Measurements from ENCODE around the gene CTNNBIP1. TPM values are rescaled to one million over a fixed set of nuclear protein-coding genes. Genes with fewer than 3 reads are reported as not detected.

The CTNNBIP1 gene
- total RNA-seq, 1 donor from 2014 or later = 6.7 TPM

DNA sequence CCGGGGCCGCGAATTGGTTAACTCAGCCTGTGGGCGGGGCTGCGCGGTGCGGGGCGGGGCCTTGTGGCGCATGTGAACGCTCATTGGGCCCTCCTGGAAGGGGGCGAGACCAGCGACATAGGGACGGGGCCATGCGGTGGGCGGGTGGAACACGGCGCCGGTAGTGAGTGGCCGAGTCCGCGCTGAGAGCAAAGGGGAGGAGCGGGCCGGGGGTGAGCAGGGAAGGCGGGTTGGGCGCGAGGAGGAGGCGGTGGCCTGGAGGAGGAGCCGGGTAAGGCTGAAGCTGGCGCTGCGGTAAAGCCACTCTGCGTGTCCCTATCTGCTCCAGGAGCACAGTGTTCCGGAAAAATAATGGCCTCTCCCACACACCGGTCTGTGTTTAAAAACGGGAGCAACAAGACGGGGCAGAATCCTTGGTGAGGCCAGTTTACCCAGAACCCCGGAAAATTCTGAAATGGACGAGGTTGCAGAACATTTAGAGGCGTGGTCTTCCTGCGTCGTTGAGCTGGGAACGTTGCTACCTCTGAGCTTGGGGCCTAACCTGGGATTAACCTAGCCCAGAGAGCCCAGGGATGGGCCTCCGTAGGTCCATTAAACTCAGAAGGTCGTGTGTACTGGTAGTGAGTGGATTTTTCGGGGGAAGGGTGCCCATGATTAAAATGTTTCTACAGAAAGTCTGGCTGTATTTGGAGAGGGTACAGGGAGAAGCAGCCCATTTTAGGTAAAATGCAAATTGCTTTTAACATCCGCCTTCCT lies 532 bp upstream of the CTNNBIP1 start:
- peaks cover 22% of the 10 kb centered on the region for H3K4me1 Mint-ChIP-seq
- ChIA-PET POLR2A (interaction anchor here (0.5 to 1.2 kb wide), 12 partner anchors 17 to 1998 kb away, joined by 3 to 11 read pairs (median 5); partner anchors contain the start of genes KIF1B, LZIC, NMNAT1 and UBE4B), CTCF (interaction anchor here (1.0 kb wide), 1 partner anchor 32 kb away, joined by 4 read pairs; no protein-coding TSS in a partner anchor)
- intact Hi-C loops (cut with micrococcal nuclease) = loop anchor here (1.0 to 5.0 kb wide), 7 partner anchors 33 to 1897 kb away; partner anchors contain the start of genes CLCN6, KIF1B, LZIC and MTHFR
- DNase-seq = no peak
- peak overlapping the region; percentile 97 for H3K4me3 Mint-ChIP-seq
- TF ChIP-seq, protein P1, sequence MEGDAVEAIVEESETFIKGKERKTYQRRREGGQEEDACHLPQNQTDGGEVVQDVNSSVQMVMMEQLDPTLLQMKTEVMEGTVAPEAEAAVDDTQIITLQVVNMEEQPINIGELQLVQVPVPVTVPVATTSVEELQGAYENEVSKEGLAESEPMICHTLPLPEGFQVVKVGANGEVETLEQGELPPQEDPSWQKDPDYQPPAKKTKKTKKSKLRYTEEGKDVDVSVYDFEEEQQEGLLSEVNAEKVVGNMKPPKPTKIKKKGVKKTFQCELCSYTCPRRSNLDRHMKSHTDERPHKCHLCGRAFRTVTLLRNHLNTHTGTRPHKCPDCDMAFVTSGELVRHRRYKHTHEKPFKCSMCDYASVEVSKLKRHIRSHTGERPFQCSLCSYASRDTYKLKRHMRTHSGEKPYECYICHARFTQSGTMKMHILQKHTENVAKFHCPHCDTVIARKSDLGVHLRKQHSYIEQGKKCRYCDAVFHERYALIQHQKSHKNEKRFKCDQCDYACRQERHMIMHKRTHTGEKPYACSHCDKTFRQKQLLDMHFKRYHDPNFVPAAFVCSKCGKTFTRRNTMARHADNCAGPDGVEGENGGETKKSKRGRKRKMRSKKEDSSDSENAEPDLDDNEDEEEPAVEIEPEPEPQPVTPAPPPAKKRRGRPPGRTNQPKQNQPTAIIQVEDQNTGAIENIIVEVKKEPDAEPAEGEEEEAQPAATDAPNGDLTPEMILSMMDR (IDR thresholded peaks at IDR 0.05) = no peak
- no peaks in the 10 kb centered on the region for H3K27me3 Mint-ChIP-seq
- peaks cover 7% of the 10 kb centered on the region for H3K36me3 Mint-ChIP-seq (ENCODE audit: low read depth)
- no peaks in the 10 kb centered on the region for H3K9me3 Mint-ChIP-seq
- peak overlapping the region; percentile 99 for H3K27ac Mint-ChIP-seq
- ATAC-seq (ENCODE audit: low read depth) = peak; percentile 90

DNA sequence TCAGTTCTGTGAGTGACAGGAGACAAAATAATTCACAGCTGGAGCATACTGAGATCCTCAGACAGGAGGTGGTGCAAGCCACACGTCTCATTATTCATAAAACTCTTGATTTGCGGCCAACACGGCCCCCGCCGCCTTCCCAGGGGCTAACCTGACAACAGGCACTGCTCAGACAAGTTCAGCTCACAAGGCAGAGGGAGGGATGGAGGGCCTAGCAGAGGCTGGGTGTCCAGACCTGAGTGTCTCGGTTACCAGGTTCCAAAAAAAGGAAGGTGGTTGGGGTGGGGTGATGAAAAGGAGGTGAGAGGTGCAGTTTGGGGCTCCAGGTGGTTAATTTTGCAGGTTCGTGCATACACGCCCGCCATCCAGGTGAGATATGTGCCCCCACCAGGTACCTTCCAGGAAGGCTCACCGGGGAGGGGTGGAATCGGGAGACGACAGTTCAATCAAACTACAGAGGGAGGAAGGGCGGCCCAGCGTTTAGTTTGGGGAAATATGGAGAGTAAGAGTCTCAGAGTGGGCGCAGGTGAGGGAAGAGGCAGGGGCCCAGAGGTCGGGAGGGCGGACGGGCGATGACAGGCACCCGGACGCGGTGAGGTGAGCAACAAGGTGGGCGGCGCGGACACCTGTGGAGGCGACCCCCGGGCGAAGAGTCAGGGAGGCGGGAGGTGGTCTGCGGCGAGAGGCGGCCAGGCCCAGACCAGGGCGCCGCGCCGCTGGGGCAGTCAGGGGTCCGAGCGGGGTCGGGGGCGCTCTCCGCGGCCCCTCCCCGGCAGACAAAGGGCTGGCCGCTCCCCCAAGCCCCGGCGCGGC lies 629 bp downstream of the CTNNBIP1 start:
- no peak for ATAC-seq (ENCODE audit: low read depth)
- ChIA-PET POLR2A (no interaction called here), CTCF (no interaction called here)
- H3K27me3 Mint-ChIP-seq = no peaks in the 10 kb centered on the region
- peaks cover 7% of the 10 kb centered on the region for H3K36me3 Mint-ChIP-seq (ENCODE audit: low read depth)
- H3K4me3 Mint-ChIP-seq = peak overlapping the region; percentile 93
- TF ChIP-seq, protein P1 (IDR thresholded peaks at IDR 0.05) = no peak
- intact Hi-C loops (cut with micrococcal nuclease) = loop anchor here (1.0 to 5.0 kb wide), 7 partner anchors 34 to 1898 kb away; partner anchors contain the start of genes CLCN6, KIF1B, LZIC and MTHFR
- peaks cover 22% of the 10 kb centered on the region for H3K4me1 Mint-ChIP-seq
- H3K9me3 Mint-ChIP-seq = no peaks in the 10 kb centered on the region
- peak overlapping the region; percentile 73 for H3K27ac Mint-ChIP-seq
- DNase-seq = peak; percentile 35

DNA sequence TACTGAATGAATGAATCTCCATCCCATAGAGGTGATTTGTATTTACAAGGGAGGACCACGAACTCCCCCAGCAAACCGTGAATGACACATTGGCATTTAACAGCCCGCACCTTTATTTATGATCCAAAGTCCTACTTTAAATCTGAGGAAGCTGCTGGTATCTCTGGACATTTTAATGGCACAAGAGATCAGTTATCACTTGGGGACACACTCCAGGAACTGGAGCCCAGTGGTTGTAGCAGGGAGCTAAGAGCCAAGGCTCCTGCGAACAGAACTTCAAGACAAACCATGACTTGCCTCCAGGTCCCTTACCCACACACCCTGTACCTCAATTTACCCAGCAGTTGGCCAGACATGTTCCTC lies 1.2 kb downstream of the CTNNBIP1 start:
- ChIA-PET POLR2A (no interaction called here), CTCF (no interaction called here)
- peak overlapping the region; percentile 93 for H3K4me3 Mint-ChIP-seq
- peaks cover 7% of the 10 kb centered on the region for H3K36me3 Mint-ChIP-seq (ENCODE audit: low read depth)
- H3K27ac Mint-ChIP-seq = peak overlapping the region; percentile 73
- TF ChIP-seq, protein P1 (IDR thresholded peaks at IDR 0.05) = no peak
- peaks cover 22% of the 10 kb centered on the region for H3K4me1 Mint-ChIP-seq
- intact Hi-C loops (cut with micrococcal nuclease) = no loop called here
- DNase-seq (no peak), ATAC-seq (ENCODE audit: low read depth) (no peak)
- H3K9me3 Mint-ChIP-seq = no peaks in the 10 kb centered on the region
- H3K27me3 Mint-ChIP-seq = no peaks in the 10 kb centered on the region

DNA sequence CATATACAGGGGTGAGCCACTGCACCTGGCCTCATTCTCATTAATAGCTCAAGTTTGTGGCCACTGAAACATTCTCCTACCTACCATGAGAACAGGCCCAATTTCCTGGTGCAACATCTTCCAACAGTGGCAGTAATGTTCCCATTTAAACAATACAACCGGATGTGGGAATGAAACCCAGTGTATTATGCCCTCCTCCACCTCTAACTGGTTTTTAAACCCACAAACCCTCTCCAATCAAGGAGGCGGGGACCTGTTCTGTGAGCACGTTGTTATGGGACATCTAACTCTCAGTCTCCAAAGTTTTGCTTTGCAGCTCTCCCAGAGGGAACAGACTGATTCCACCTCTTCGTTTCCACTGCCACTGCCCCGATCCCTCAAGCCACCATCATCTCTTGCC lies 2.6 kb downstream of the CTNNBIP1 start:
- no peak overlapping the region for H3K4me3 Mint-ChIP-seq
- no peaks in the 10 kb centered on the region for H3K9me3 Mint-ChIP-seq
- intact Hi-C loops (cut with micrococcal nuclease) = no loop called here
- peaks cover 22% of the 10 kb centered on the region for H3K4me1 Mint-ChIP-seq
- peaks cover 7% of the 10 kb centered on the region for H3K36me3 Mint-ChIP-seq (ENCODE audit: low read depth)
- TF ChIP-seq, protein P1 (IDR thresholded peaks at IDR 0.05) = no peak
- POLR2A ChIA-PET = interaction anchor here (0.6 kb wide), 1 partner anchor 272 kb away, joined by 3 read pairs; no protein-coding TSS in a partner anchor
- no peak overlapping the region for H3K27ac Mint-ChIP-seq
- DNase-seq (no peak), ATAC-seq (ENCODE audit: low read depth) (no peak)
- no peaks in the 10 kb centered on the region for H3K27me3 Mint-ChIP-seq
- CTCF ChIA-PET = no interaction called here

DNA sequence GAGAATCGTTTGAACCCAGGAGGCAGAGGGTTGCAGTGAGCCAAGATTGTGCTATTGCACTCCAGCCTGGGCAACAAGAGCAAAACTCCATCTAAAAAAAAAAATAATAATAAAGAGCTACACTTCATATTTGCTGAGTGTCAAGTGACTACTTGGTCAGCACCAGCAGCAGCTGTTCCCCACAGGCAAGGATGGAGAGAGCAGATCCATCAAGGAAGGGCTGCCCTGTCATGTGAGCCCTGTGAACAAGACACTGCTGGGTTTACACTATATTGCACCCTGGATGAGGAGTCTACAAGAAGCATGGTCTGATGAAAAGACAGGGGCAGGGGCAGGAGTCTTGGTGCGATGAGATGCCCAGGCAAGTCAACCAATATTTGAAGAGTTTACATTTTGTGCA lies 3.6 kb downstream of the CTNNBIP1 start:
- Mint-ChIP-seq H3K27me3 (no peaks in the 10 kb centered on the region), H3K36me3 (ENCODE audit: low read depth) (peaks cover 7% of the 10 kb centered on the region), H3K27ac (no peak overlapping the region), H3K9me3 (no peaks in the 10 kb centered on the region), H3K4me1 (peaks cover 16% of the 10 kb centered on the region), H3K4me3 (no peak overlapping the region)
- DNase-seq = no peak
- ChIA-PET CTCF (no interaction called here), POLR2A (no interaction called here)
- intact Hi-C loops (cut with micrococcal nuclease) = no loop called here
- ATAC-seq (ENCODE audit: low read depth) = no peak
- TF ChIP-seq, protein P1 (IDR thresholded peaks at IDR 0.05) = no peak

Data from activated B cell treated with CpG ODN at 0.5 μM for 24 hours (primary cell).